Measurements from ENCODE around the gene TSC2.

- TF ChIP-seq CTCF (conservative IDR thresholded peaks at IDR 0.05 in 1 of 2, IDR thresholded peaks at IDR 0.05 in 1 of 2; ENCODE audit: low read depth in 1 of 2, low read length in 2 of 2), result no peak
- TF ChIP-seq EZH2 (IDR thresholded peaks at IDR 0.05; ENCODE audit: low read length, missing control alignments), result no peak
Measured at GRCh38 chr16:2058420-2058819, 10.6 kb downstream of the TSC2 start.
